PC-9 (cell line): ENCODE results near the gene KLHL25. TPM values are rescaled to one million over a fixed set of nuclear protein-coding genes. Genes with fewer than 3 reads are reported as not detected.
"Not testable (repeated sequence)": the region's sequence is repeated elsewhere in the genome, so short reads cannot be mapped to it uniquely, and the experiment has no call there.

ENCODE experiments used
- BruUV-seq: library from RNA; stranded (reverse); fragments of 400-500 nt; replicated peaks from 2 replicates; lab custom pipeline; 2021; lab: Mats Ljungman, UMichigan
- CTCF ChIA-PET: fragments of 300-600 bp; sonication (Branson Sonifier 250); formaldehyde crosslinking; loops from one replicate; lab custom pipeline; 2022; ENCODE audit warnings: antibody characterized with exemption; lab: Charles Lee
- POLR2A ChIA-PET: fragments of 300-600 bp; sonication (Branson Sonifier 250); formaldehyde crosslinking; loops from one replicate; lab custom pipeline; 2022; ENCODE audit warnings: antibody characterized with exemption; ENCODE audit not compliant: unreplicated experiment; lab: Charles Lee
- DNase-seq, 2 experiments: peaks; one replicate each; pipeline versions ENCODE4 v3.0.0 to v3.0.0-alpha.2; 2015 to 2022; ENCODE audit warnings: mixed read lengths in 1 of 2
- H2AFZ ChIP-seq: fragments of 200-600 bp; sonication (generic); 2 replicates; pipeline ENCODE4 v1.8.1; 2017; ENCODE audit warnings: antibody characterized with exemption
- H3F3A ChIP-seq: fragments of 200-600 bp; sonication (generic); 2 replicates; pipeline ENCODE4 v1.8.1; 2017; ENCODE audit warnings: antibody characterized with exemption, mild to moderate bottlenecking, low read depth; ENCODE audit not compliant: insufficient read depth
- H3K27ac ChIP-seq: fragments of 200-600 bp; sonication (generic); 2 replicates; pipeline ENCODE4 v1.6.1; 2016; ENCODE audit warnings: mixed run types
- H3K27me3 ChIP-seq: fragments of 200-600 bp; sonication (generic); 2 replicates; pipeline ENCODE4 v1.6.1; 2016; ENCODE audit warnings: low read depth, mixed run types; ENCODE audit not compliant: insufficient read depth
- H3K36me3 ChIP-seq: fragments of 200-600 bp; sonication (generic); 2 replicates; pipeline ENCODE4 v1.6.1; 2016; ENCODE audit warnings: low read depth, mixed run types
- H3K4me1 ChIP-seq: fragments of 200-600 bp; sonication (generic); replicated peaks from 2 replicates; pipeline ENCODE4 v1.6.1; 2016; ENCODE audit warnings: mixed run types; ENCODE audit not compliant: insufficient read depth
- H3K4me2 ChIP-seq: fragments of 200-600 bp; sonication (generic); 2 replicates; pipeline ENCODE4 v1.6.1; 2017; ENCODE audit warnings: mixed run types
- H3K4me3 ChIP-seq: fragments of 200-600 bp; sonication (generic); 2 replicates; pipeline ENCODE4 v1.6.1; 2016; ENCODE audit warnings: mixed run types
- H3K79me2 ChIP-seq: fragments of 200-600 bp; sonication (generic); 2 replicates; pipeline ENCODE4 v1.6.1; 2017; ENCODE audit warnings: low read depth, mixed run types
- H3K9me2 ChIP-seq: fragments of 200-600 bp; sonication (generic); 2 replicates; pipeline ENCODE4 v1.8.1; 2017; ENCODE audit warnings: mild to moderate bottlenecking; ENCODE audit not compliant: insufficient read depth
- H3K9me3 ChIP-seq: fragments of 200-600 bp; sonication (generic); 2 replicates; pipeline ENCODE4 v1.8.1; 2016; ENCODE audit warnings: low read depth; ENCODE audit not compliant: insufficient read depth
- H4K20me1 ChIP-seq: fragments of 200-600 bp; sonication (generic); 2 replicates; pipeline ENCODE4 v1.8.1; 2017; ENCODE audit not compliant: insufficient read depth
- CTCF ChIP-seq: fragments of 200-600 bp; sonication (generic); conservative IDR thresholded peaks from 2 replicates; pipeline ENCODE4 v1.6.1; 2017; ENCODE audit warnings: mixed run types, antibody characterized with exemption, mild to moderate bottlenecking, moderate library complexity
- EZH2 ChIP-seq: fragments of 200-600 bp; sonication (generic); IDR thresholded peaks from 2 replicates; pipeline ENCODE4 v1.8.0; 2017; ENCODE audit warnings: antibody characterized with exemption, low read depth
- intact Hi-C: fragments of 100-400 bp; cut with micrococcal nuclease; formaldehyde crosslinking; loops from one replicate; pipeline ENCODE4 v1.10.0; 2022; ENCODE audit not compliant: unreplicated experiment
- total RNA-seq: library from RNA; stranded (reverse); gene quantifications from 2 replicates; pipeline ENCODE4 v1.2.3, GENCODE V29; 2021

Gene KLHL25
- total RNA-seq, 1 experiment from 2014 or later = 5.3 TPM

DNA sequence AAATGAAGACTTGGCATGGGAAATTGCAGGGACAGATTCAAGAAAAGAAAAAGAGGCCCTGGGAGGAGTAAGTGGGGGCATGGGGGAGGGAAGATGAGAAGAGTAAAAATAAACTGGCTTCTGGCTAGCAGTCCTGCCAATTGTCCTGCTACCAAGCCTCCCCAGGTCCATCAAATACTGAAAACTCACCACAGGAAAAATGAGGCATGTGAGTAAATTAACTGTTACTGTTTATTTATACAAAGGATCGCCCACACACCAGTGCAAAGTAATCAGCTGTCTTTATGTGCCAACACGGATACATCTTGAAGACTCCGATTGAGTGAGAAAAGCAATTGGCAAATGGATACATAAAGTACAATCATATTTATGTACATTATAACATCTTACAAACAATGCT, 10.7 kb upstream of the KLHL25 start:
- no peak for TF ChIP-seq CTCF
- TF ChIP-seq EZH2 = no peak
- Histone ChIP-seq H3K4me3 (no peak overlapping the region), H2AFZ (no peak overlapping the region), H3K4me2 (no peak overlapping the region), H3F3A (no peaks in the 10 kb centered on the region), H3K36me3 (no peaks in the 10 kb centered on the region), H3K27me3 (no peaks in the 10 kb centered on the region), H3K4me1 (peaks cover 6% of the 10 kb centered on the region), H4K20me1 (no peaks in the 10 kb centered on the region), H3K79me2 (no peaks in the 10 kb centered on the region), H3K27ac (no peak overlapping the region), H3K9me3 (no peaks in the 10 kb centered on the region), H3K9me2 (no peaks in the 10 kb centered on the region)
- intact Hi-C loops = no loop called here
- ChIA-PET POLR2A (no interaction called here), CTCF (no interaction called here)
- no TSS peak for BruUV-seq
- no peak for DNase-seq

GRCh38 chr15:85804481-85805170, 9.9 kb upstream of the KLHL25 start:
- H3K9me2 ChIP-seq = no peaks in the 10 kb centered on the region
- H4K20me1 ChIP-seq = no peaks in the 10 kb centered on the region
- H3K9me3 ChIP-seq = no peaks in the 10 kb centered on the region
- ChIA-PET CTCF (no interaction called here), POLR2A (no interaction called here)
- H3F3A ChIP-seq = no peaks in the 10 kb centered on the region
- no peak for DNase-seq
- H3K36me3 ChIP-seq = no peaks in the 10 kb centered on the region
- no TSS peak for BruUV-seq
- TF ChIP-seq EZH2 (no peak), CTCF (no peak)
- H3K4me1 ChIP-seq = peaks cover 12% of the 10 kb centered on the region
- intact Hi-C loops = no loop called here
- H3K4me3 ChIP-seq = no peak overlapping the region
- H3K79me2 ChIP-seq = no peaks in the 10 kb centered on the region
- H3K27ac ChIP-seq = no peak overlapping the region
- no peak overlapping the region for H3K4me2 ChIP-seq
- no peaks in the 10 kb centered on the region for H3K27me3 ChIP-seq
- H2AFZ ChIP-seq = no peak overlapping the region

DNA sequence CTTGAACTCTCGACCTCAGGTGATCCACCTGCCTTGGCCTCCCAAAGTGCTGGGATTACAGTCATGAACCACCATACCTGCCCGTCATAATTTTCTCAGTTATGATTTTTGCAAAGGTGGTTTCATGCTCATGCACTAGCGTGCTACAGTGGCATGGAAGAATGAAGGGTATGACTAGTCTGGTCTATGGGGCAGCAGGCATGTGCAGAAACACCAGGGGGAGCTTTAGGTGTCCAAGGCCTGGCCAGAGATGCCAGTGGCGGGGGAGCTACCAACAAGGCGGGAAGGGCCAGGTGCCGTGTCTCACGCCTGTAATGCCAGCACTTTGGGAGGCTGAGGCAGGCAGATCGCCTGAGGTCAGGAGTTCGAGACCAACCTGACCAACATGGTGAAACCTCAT, 7.9 kb upstream of the KLHL25 start:
- H2AFZ ChIP-seq, H3K27ac ChIP-seq, H3F3A ChIP-seq, H4K20me1 ChIP-seq, H3K9me3 ChIP-seq, H3K27me3 ChIP-seq, H3K4me2 ChIP-seq, BruUV-seq, H3K4me3 ChIP-seq, intact Hi-C loops, H3K36me3 ChIP-seq, H3K9me2 ChIP-seq, CTCF ChIA-PET, H3K79me2 ChIP-seq, POLR2A ChIA-PET, DNase-seq: not testable (repeated sequence)
- H3K4me1 ChIP-seq = peaks cover 12% of the 10 kb centered on the region
